HG03159 (cell line): ENCODE data around the gene KLF15.

Experiments
- ATAC-seq: cut with Tn5 transposase; IDR thresholded peaks from one replicate; pipeline ENCODE4 v1.9.1; 2021; ENCODE audit warnings: mild to moderate bottlenecking, moderate library complexity; ENCODE audit not compliant: unreplicated experiment

The KLF15 gene

DNA sequence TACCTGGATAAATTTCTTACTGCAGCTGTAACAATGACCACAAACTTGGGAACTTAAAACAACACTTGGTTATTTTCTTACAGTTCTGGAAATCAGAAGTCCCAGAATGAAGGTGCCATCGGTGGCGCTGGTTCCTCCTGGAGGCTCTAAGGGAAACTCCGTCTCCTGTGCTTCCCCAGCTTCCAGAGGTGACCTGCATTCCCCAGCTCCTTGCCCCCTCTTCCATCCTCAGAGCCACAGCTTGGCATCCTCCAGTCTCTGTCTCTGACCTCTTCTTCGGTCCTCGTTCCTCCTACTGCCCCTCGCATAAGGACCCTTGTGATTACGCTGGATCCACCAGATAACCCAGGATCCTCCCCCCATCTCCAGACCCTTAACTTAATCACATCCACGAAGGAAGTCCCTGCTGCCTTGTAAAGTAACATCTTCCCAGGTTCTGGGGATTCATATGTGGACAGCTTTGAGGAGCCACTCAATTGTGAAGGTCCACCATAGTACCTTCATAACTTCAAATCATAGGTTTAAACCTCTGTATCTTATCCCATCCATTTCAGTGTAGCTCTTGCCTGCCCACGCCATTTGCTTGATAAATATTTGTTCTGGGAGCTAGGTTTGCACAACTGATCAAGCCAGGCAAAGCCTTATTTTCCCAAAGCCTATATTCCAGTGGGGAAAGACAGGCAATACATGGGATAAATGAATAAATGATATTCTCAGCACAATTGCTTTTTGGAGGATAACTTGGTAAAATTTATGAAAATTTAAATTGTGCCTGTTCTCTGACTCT lies 34.8 kb downstream of the KLF15 start:
- ATAC-seq: no peak

DNA sequence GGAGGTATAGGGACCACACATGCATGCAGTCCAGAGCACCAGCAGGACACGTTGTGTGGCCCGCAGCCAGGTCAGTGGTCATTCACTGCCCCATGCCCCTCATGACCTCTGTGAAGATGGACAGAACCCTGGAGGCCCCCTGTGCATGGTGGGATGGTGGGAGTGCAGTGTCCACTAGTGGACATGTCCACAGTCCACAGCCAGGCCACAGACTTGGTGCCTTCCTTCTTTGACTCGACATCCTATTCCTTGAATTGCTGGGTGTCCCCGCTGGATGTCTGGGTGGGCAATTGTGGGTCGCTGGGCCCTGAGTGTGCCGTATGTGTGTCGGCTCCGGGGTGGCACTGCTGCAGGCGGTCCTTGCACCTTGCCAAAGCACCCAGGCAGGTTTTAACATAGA lies 35.7 kb downstream of the KLF15 start:
- no peak for ATAC-seq

GRCh38 chr3:126320517-126321293 lies 36.5 kb downstream of the KLF15 start:
- ATAC-seq: no peak

DNA sequence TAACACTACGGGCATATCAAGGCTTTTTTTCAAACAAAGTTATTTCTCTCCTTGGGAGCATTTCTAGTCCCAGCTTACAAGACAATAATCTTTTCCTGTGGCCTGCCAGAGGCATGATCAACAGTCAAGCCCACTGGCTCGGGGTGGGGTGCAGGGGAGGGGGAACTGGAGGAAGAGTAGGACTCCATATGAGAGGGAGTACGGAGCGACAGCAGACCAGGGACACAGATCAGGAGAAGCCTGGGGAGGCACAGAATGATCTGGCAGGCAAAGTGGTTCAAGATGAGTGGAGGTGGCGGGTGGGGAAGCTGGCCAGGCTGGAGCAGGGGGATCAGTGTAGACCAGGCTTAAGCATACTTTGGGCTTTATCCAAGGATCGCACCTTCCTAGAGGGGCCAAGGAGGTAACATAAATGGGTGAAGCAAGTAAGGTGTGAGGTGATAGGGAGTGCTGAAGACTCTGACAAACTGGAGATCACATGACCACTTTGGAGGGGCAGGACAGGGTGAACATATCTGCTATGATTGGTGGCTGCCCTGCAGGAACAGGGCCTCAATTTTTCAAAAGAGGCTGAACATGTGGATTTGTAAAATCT lies 37.4 kb downstream of the KLF15 start:
- no peak for ATAC-seq

DNA sequence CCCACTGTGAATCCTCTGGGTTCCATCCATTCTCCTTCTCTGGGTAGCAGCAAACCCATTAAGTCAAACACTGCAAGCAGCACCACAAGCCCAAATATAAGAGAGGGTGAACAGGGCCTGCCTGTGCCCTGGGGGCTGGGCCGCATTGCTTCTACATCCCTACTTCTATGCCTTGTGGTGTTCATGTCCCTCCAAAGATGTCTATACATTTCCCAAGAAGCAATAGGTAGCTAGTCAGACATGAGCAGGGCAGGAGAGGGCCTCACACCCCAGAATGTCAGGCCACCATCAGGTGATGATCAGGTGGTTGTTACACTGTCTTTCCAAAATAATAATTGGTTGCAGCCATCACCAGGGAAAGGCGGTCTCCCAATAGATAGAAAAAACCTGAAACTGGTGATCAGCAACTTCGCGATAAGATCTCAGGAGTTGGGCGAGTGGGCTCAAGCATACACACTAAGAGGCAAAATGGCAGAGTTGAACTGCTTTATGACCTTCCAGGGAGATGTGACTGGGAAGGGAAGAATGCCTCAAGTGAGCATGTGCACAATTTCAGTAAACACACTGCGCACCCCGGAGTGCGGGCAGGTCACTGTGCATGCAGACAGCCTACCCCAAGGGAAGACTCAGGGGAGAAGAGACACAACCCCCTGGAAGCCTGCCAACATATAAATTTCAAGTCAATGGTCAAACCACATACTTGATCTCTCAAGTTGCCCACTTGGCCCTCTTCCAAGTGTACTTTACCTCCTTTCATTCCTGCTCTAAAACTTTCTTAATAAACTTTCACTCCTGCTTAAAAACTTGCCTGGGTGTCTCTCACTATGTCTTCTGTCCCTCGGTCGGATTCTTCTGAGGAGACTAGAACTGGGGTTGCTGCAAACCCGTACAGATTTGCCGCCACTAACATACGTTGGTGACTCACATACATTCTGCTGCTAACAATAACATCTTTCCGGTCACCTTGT lies 39.9 kb downstream of the KLF15 start:
- ATAC-seq: no peak

DNA sequence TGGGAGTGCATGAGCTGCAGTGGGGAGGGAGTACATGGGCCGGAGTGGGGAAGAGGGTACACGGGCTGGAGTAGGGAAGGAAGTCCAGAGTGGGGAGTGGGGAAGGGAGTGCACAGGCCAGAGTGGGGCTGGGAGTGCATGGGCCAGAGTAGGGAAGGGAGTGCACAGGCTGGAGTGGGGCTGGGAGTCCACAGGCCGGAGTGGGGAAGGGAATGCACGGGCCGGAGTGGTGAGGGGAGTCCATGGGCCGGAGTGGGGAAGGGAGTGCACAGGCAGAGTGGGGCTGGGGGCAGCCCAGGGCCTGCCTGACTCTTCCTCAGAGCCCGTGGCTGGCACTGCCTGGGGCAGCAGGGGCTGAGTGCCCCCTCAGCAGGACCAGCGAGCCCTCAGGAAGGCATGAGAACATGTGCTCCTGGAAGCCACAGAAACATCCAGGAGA lies 40.7 kb downstream of the KLF15 start:
- ATAC-seq: no peak

DNA sequence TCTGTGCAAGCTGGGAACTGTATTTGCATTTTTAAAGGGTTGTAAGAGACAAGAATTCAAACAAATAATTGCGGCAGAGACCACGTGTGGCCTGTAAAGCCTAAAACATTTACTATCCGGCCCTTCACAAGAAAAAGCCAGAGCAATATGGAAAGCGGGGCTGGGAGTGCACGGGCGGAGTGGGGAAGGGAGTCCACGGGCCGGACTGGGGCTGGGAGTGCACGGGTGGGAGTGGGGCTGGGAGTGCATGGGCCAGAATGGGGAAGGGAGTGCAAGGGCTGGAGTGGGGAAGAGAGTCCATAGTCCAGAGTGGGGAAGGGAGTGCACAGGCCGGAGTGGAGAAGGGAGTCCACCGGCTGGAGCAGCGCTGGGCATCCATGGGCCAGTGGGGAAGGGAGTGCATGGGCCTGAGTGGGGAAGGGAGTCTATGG lies 41.2 kb downstream of the KLF15 start:
- no peak for ATAC-seq

- ATAC-seq: no peak
Measured at GRCh38 chr3:126314790-126315658, 42.2 kb downstream of the KLF15 start.

DNA sequence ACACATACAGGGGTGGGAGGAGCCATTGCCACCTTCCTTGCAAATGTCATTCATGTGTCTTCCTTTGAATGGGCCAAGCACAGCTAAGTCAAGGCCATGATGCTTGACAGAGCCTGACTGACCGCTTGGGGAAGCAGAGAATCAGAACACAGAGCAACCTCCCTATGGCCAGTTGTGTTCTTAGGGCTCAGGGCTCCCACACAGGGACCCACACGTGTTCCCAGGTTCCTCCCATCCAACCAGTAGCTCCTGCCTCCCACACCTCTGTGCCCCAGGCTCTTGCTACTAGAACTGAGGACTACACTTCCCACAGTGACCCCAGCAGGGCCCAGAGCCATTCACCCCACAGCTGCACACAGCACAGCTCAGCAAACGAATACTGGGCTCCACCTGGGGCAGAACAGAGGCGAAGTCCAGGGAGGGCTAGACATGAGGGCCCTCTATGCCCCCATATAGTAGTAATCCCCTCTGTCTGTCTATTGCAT lies 42.9 kb downstream of the KLF15 start:
- no peak for ATAC-seq

- no peak for ATAC-seq
Measured at GRCh38 chr3:126313580-126314304, 43.5 kb downstream of the KLF15 start.

GRCh38 chr3:126313166-126313565 lies 44.0 kb downstream of the KLF15 start:
- ATAC-seq: no peak

GRCh38 chr3:126312341-126312740 lies 44.9 kb downstream of the KLF15 start:
- ATAC-seq: no peak

- no peak for ATAC-seq
Measured at GRCh38 chr3:126311338-126311978, 45.8 kb downstream of the KLF15 start.

- ATAC-seq: no peak
Measured at GRCh38 chr3:126310816-126311215, 46.4 kb downstream of the KLF15 start.

DNA sequence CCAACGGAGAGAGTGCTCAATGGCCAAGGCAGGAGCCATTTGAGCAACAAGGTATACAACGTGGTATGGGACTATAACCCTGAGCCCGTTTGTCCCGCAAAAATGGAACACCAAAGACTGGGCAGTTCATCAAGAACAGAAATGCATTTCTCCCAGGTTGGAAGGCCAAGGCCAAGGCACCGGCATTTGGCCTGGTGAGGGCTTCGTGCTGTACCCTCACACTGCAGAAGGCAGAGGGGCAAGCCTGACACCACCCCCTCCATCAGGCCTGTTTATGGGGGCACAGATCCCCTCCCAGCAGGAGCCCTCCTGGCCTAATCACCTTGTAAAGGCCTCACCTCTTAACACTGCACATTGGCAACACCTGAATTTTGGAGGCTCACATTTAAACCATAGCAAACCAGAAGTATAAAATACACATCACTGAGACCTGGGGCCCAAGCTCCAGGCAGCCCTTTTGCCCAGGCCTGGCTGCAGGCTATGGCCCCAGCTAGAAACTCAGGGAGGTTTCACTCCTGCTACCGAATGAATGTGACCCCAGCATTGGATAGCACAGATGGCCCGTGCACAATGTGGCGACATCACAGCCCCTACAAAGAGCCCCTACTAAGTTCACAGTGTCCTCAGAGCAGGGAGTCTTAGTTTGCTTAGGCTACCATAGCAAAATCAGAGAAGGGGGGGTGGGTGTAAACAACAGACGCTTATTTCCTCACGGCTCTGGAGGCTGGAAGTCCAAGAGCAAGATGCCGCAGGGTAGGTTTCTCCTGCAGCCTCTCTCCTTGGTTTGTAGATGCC lies 47.1 kb downstream of the KLF15 start:
- ATAC-seq: no peak

GRCh38 chr3:126309165-126309564 lies 48.0 kb downstream of the KLF15 start:
- no peak for ATAC-seq

DNA sequence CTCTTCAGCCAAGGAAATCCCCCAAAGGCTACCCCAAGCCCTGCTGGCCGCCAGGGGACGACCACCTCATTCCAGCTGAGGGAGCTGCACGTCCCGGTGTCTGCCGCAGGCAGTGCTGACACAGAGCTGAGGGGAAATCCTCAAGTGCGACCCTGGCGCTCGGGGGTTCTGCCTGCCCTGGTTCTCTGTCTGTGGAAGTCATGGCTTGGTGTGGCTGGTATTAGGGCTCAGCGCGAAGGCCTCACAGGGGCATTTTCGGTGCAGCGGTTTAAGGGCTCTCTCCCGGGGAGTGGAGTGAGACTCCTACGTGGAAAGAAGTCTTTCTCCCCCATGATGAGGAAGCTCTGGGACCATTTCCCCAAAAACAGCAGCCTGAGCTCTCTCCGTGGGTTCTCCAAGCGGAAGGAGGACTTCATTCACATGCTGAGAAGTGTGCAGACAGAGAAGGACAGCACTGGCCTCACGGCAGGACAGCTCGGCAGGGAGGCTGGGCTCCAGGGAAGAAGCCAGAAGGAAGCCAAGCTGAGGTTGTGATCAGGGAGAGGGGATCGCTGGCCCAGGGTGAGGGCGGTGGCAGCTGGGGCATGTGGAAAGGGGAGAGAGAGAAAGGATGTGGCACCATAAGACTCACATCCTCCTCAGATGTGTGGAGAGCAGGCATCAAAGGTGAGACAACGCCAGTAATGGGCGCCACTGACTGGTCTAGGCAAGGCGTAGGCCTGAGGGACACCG lies 48.6 kb downstream of the KLF15 start:
- ATAC-seq: no peak
